ENCODE results near the gene RRP8. TPM values are rescaled to one million over a fixed set of nuclear protein-coding genes. Genes with fewer than 3 reads are reported as not detected.
A peak's percentile ranks its signal among the peaks of the same experiment; 100 is the strongest.

RRP8 gene
- total and polyA plus RNA-seq, 10 of the 15 experiments (the other 5 are each of a cell fraction or from before 2014, with no cell fraction given) = 4.7 to 51.2 (median 23.9) TPM

- H3K4me1 ChIP-seq (ENCODE audit: control insufficient read depth, insufficient read depth, low read length) = peaks cover 21% of the 10 kb centered on the region
- ATAC-seq (peak; percentile 97), DNase-seq (ENCODE audit: low read depth, low spot score) (peak; percentile 61), FAIRE-seq (no peak)
- H3K4me3 ChIP-seq = no peak overlapping the region
- ChIA-PET SMC1A (ENCODE audit: uncharacterized antibody, unreplicated experiment) (interaction anchor here (0.9 to 3.4 kb wide), 8 partner anchors 12 to 99 kb away, joined by 3 to 14 read pairs (median 5); partner anchors contain the start of genes MRPL17 and TPP1), RAD21 (ENCODE audit: unreplicated experiment) (interaction anchor here (0.7 to 1.4 kb wide), 6 partner anchors 13 to 43 kb away, joined by 3 to 4 read pairs (median 4); partner anchors contain the start of genes MRPL17 and TPP1), POLR2A (interaction anchor here (0.6 to 2.5 kb wide), 5 partner anchors 29 to 132 kb away, joined by 3 to 10 read pairs (median 3); partner anchors contain the start of gene TAF10), CTCF (interaction anchor here (0.7 to 4.7 kb wide), 9 partner anchors 9 to 58 kb away, joined by 3 to 22 read pairs (median 4); partner anchors contain the start of genes MRPL17 and TPP1)
- intact Hi-C loops (cut with micrococcal nuclease; ENCODE audit: unreplicated experiment) (no loop called here), in situ Hi-C loops (cut with MboI) (no loop called here)
- H3K27ac ChIP-seq (ENCODE audit: control insufficient read depth, insufficient read depth) = peak overlapping the region; percentile 68
- peak overlapping the region; percentile 59 for H2AFZ ChIP-seq (ENCODE audit: control insufficient read depth, low read depth, low read length)
- WGBS (ENCODE audit: insufficient coverage, insufficient replicate concordance, low lambda C conversion rate, missing lambda C conversion rate) = 23% methylated on average over 9 of the region's 9 CpGs
- H3K9me3 ChIP-seq (replicated peaks; ENCODE audit: control insufficient read depth, insufficient read depth, low read length) = no peaks in the 10 kb centered on the region
- H3K4me2 ChIP-seq (ENCODE audit: control insufficient read depth, insufficient read depth) = peak overlapping the region; percentile 85
- no peaks in the 10 kb centered on the region for H4K20me1 ChIP-seq (ENCODE audit: control insufficient read depth, insufficient read depth)
- no TSS peak for BruUV-seq (replicated peaks)
- H3K36me3 ChIP-seq (ENCODE audit: control insufficient read depth in 2 of 2, insufficient read depth in 2 of 2, low read length in 1 of 2) = no peaks in the 10 kb centered on the region
- no peaks in the 10 kb centered on the region for H3K27me3 ChIP-seq (replicated peaks in 1 of 2; ENCODE audit: control insufficient read depth in 2 of 2, insufficient read depth in 2 of 2, low read length in 1 of 2)
- H3K9ac ChIP-seq (ENCODE audit: control insufficient read depth, insufficient read depth, low read length) = peak overlapping the region; percentile 17; the same call in 1 of the 2 replicates
- H3K79me2 ChIP-seq (ENCODE audit: control insufficient read depth, insufficient read depth, low read length) = no peaks in the 10 kb centered on the region
- TF ChIP-seq USF1 (IDR thresholded peaks at IDR 0.05; ENCODE audit: borderline replicate concordance, extremely low read length, insufficient read depth, low read depth, low read length) = no peak
- TF ChIP-seq BHLHE40 (IDR thresholded peaks at IDR 0.05; ENCODE audit: borderline replicate concordance in 1 of 2, low read depth in 2 of 2, low read length in 1 of 2) = peak in 1 of 2 experiments; percentile 11; a peak in 1 of 4 replicates
- TF ChIP-seq BACH1 (IDR thresholded peaks at IDR 0.05; ENCODE audit: borderline replicate concordance) = 0 out of 2 replicates have a peak, but pooled peaks have one; percentile 19
- TF ChIP-seq ZNF24 (IDR thresholded peaks at IDR 0.05) = no peak
- TF ChIP-seq HSF1 (IDR thresholded peaks at IDR 0.05; ENCODE audit: low read depth, low read length) = no peak
- TF ChIP-seq EED (IDR thresholded peaks at IDR 0.05; ENCODE audit: low read depth) = peak; percentile 98
- no peak for TF ChIP-seq MYC (IDR thresholded peaks at IDR 0.05; ENCODE audit: insufficient read depth, insufficient read length, insufficient replicate concordance, low read length, severe bottlenecking)
- TF ChIP-seq CHD2 (IDR thresholded peaks at IDR 0.05; ENCODE audit: borderline replicate concordance, low read depth, low read length) = no peak
- no peak for TF ChIP-seq ZNF384 (IDR thresholded peaks at IDR 0.05; ENCODE audit: borderline replicate concordance, low read depth, low read length)
- TF ChIP-seq CBFB (IDR thresholded peaks at IDR 0.05; ENCODE audit: low read depth) = no peak
- peak; percentile 93 for TF ChIP-seq HDGF (IDR thresholded peaks at IDR 0.05)
- peak; percentile 90 for TF ChIP-seq NBN (IDR thresholded peaks at IDR 0.05)
- TF ChIP-seq E2F4 (IDR thresholded peaks at IDR 0.05; ENCODE audit: low read depth, low read length) = no peak
- TF ChIP-seq ETV6 (conservative IDR thresholded peaks at IDR 0.05 in 1 of 2, IDR thresholded peaks at IDR 0.05 in 1 of 2; ENCODE audit: borderline replicate concordance in 1 of 2, low read depth in 1 of 2) = no peak; a peak in 1 of 4 replicates
- TF ChIP-seq KAT2A (conservative IDR thresholded peaks at IDR 0.05; ENCODE audit: control insufficient read depth, low read depth, low read length) = no peak
- TF ChIP-seq NKRF (conservative IDR thresholded peaks at IDR 0.05) = no peak
- TF ChIP-seq DPF2 (IDR thresholded peaks at IDR 0.05) = 0 out of 2 replicates have a peak, but pooled peaks have one; percentile 84
Observed at GRCh38 chr11:6646918-6647679, 43.7 kb upstream of the RRP8 start.

Data from GM12878 (cell line).